ENCODE measurements around the gene TRAF7.

Gene TRAF7

GRCh38 chr16:2170587-2171435 is 15.2 kb downstream of the TRAF7 start:
- POLR2A ChIA-PET, result interaction anchor here (2.7 kb wide), 1 partner anchor 16 kb away, joined by 6 read pairs; the partner anchor contains the start of gene TRAF7
- DNase-seq (ENCODE audit: extremely low spot score), result no peak
- TF ChIP-seq FOXA1 (IDR thresholded peaks at IDR 0.05) (no peak), ZNF384 (IDR thresholded peaks at IDR 0.05) (no peak), TARDBP (IDR thresholded peaks at IDR 0.05) (no peak), HDGF (IDR thresholded peaks at IDR 0.05; ENCODE audit: borderline replicate concordance) (no peak), NFRKB (IDR thresholded peaks at IDR 0.05) (no peak), PKNOX1 (IDR thresholded peaks at IDR 0.05) (no peak), FOXM1 (IDR thresholded peaks at IDR 0.05; ENCODE audit: borderline replicate concordance) (no peak)
- CTCF ChIA-PET, result no interaction called here

DNA sequence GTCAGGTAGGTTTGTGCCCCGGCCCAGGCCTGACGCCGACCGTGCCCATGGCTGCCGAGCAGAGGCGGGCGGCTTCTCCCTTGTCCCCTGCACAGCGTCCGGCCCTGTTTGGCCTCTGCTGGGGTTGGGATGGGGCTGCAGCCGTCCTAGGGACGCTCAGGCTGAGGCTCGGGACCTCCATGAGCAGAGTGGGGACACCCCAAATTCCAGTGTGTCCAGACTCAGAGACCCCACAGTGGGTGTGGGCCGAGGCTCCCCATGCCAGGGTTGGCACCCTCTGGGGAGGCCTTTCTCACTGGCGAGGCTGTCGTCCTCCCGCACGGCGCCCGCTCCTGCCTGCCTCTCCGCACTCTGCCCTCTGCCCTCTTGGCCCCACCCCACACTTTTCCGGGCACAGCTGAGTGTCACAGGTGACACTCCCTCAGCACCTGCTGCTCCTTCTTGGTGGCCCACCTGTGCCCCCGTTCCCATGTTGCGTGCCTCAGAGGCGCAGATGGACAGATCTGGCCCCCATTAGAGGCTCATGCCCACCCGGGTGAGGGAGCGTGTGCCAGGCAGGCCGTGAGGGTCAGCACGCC is 16.1 kb downstream of the TRAF7 start:
- TF ChIP-seq TARDBP (IDR thresholded peaks at IDR 0.05), result no peak
- no peak for TF ChIP-seq SP1 (IDR thresholded peaks at IDR 0.05)
- TF ChIP-seq FOXA1 (IDR thresholded peaks at IDR 0.05), result no peak
- TF ChIP-seq ELF4 (IDR thresholded peaks at IDR 0.05), result no peak
- TF ChIP-seq CTBP1 (IDR thresholded peaks at IDR 0.05; ENCODE audit: borderline replicate concordance), result no peak
- no peak for TF ChIP-seq ARNT (IDR thresholded peaks at IDR 0.05)
- ChIA-PET POLR2A (interaction anchor here (2.7 to 2.8 kb wide), 2 partner anchors 16 to 17 kb away, joined by 6 to 27 read pairs; partner anchors contain the start of gene TRAF7), CTCF (no interaction called here)
- no peak for DNase-seq (ENCODE audit: extremely low spot score)

GRCh38 chr16:2172688-2173335 is 17.2 kb downstream of the TRAF7 start:
- CTCF ChIA-PET, result no interaction called here
- POLR2A ChIA-PET, result interaction anchor here (0.9 to 2.8 kb wide), 2 partner anchors 8 to 18 kb away, joined by 3 to 27 read pairs; partner anchors contain the start of gene TRAF7

DNA sequence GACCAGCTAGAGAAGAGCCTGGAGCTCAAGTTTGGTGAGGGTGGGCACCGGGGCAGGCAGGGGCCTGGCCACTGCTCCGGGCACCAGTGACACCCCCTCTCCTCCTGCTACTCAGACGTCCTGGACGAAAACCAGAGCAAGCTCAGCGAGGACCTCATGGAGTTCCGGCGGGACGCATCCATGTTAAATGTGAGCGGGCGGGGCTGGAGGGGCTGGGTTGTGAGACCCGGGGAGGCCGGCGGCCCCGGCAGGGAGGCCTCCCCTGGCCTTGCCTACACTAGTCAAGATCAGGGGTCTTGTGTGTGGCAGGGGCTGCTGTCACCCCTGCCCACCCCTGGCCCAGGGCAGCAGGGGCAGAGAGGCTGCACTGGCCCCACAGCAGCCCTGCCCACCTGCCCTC is 17.8 kb downstream of the TRAF7 start:
- CTCF ChIA-PET, result no interaction called here
- DNase-seq (ENCODE audit: extremely low spot score), result no peak
- no peak for TF ChIP-seq FOXA1 (IDR thresholded peaks at IDR 0.05)
- TF ChIP-seq CTBP1 (IDR thresholded peaks at IDR 0.05; ENCODE audit: borderline replicate concordance), result no peak
- no peak for TF ChIP-seq PKNOX1 (IDR thresholded peaks at IDR 0.05)
- no peak for TF ChIP-seq SUZ12 (IDR thresholded peaks at IDR 0.05)
- TF ChIP-seq LEF1 (IDR thresholded peaks at IDR 0.05; ENCODE audit: borderline replicate concordance), result no peak
- no peak for TF ChIP-seq ELF4 (IDR thresholded peaks at IDR 0.05)
- TF ChIP-seq BHLHE40 (IDR thresholded peaks at IDR 0.05; ENCODE audit: borderline replicate concordance), result no peak
- TF ChIP-seq NFRKB (IDR thresholded peaks at IDR 0.05), result no peak
- TF ChIP-seq TARDBP (IDR thresholded peaks at IDR 0.05), result no peak
- no peak for TF ChIP-seq FOXK2 (IDR thresholded peaks at IDR 0.05)
- TF ChIP-seq ARNT (IDR thresholded peaks at IDR 0.05), result no peak
- no peak for TF ChIP-seq HDGF (IDR thresholded peaks at IDR 0.05; ENCODE audit: borderline replicate concordance)
- no peak for TF ChIP-seq FOXM1 (IDR thresholded peaks at IDR 0.05; ENCODE audit: borderline replicate concordance)
- no peak for TF ChIP-seq L3MBTL2 (conservative IDR thresholded peaks at IDR 0.05)
- no peak for TF ChIP-seq SP1 (IDR thresholded peaks at IDR 0.05)
- no peak for TF ChIP-seq ZNF384 (IDR thresholded peaks at IDR 0.05)
- POLR2A ChIA-PET, result interaction anchor here (0.9 to 2.8 kb wide), 2 partner anchors 8 to 18 kb away, joined by 3 to 27 read pairs; partner anchors contain the start of gene TRAF7

More at GRCh38 chr16:2172688-2173335, 17.2 kb downstream of the TRAF7 start:
- TF ChIP-seq ZNF384 (IDR thresholded peaks at IDR 0.05), result no peak
- TF ChIP-seq TARDBP (IDR thresholded peaks at IDR 0.05), result no peak
- no peak for TF ChIP-seq BHLHE40 (IDR thresholded peaks at IDR 0.05; ENCODE audit: borderline replicate concordance)
- TF ChIP-seq SP1 (IDR thresholded peaks at IDR 0.05), result no peak
- no peak for TF ChIP-seq PKNOX1 (IDR thresholded peaks at IDR 0.05)
- no peak for TF ChIP-seq HDGF (IDR thresholded peaks at IDR 0.05; ENCODE audit: borderline replicate concordance)
- TF ChIP-seq FOXA1 (IDR thresholded peaks at IDR 0.05), result no peak
- no peak for TF ChIP-seq CTBP1 (IDR thresholded peaks at IDR 0.05; ENCODE audit: borderline replicate concordance)
- DNase-seq (ENCODE audit: extremely low spot score), result no peak

GRCh38 chr16:2173916-2174315 is 18.3 kb downstream of the TRAF7 start:
- TF ChIP-seq ZNF384 (IDR thresholded peaks at IDR 0.05) (no peak), FOXA1 (IDR thresholded peaks at IDR 0.05) (no peak), CTBP1 (IDR thresholded peaks at IDR 0.05; ENCODE audit: borderline replicate concordance) (no peak), FOXK2 (IDR thresholded peaks at IDR 0.05) (no peak), SP1 (IDR thresholded peaks at IDR 0.05) (no peak), ARNT (IDR thresholded peaks at IDR 0.05) (no peak), ELF4 (IDR thresholded peaks at IDR 0.05) (no peak), FOXM1 (IDR thresholded peaks at IDR 0.05; ENCODE audit: borderline replicate concordance) (no peak), SUZ12 (IDR thresholded peaks at IDR 0.05) (no peak), HDGF (IDR thresholded peaks at IDR 0.05; ENCODE audit: borderline replicate concordance) (no peak), PKNOX1 (IDR thresholded peaks at IDR 0.05) (no peak), NFRKB (IDR thresholded peaks at IDR 0.05) (no peak), L3MBTL2 (conservative IDR thresholded peaks at IDR 0.05) (no peak), LEF1 (IDR thresholded peaks at IDR 0.05; ENCODE audit: borderline replicate concordance) (no peak), BHLHE40 (IDR thresholded peaks at IDR 0.05; ENCODE audit: borderline replicate concordance) (no peak), TARDBP (IDR thresholded peaks at IDR 0.05) (no peak)
- ChIA-PET CTCF (no interaction called here), POLR2A (interaction anchor here (2.8 kb wide), 1 partner anchor 19 kb away, joined by 27 read pairs; the partner anchor contains the start of gene TRAF7)
- DNase-seq (ENCODE audit: extremely low spot score), result no peak

Data from HEK293T (cell line).